BLaER1 treated with 17β-estradiol and CSF1 and Interleukin-3, amounts not matched to agents 10 nM and 100 nM (cell line): ENCODE measurements around the gene PCID2.

Source experiments
- H3K27ac ChIP-seq, 11 experiments: shearing (Covaris generic); formaldehyde crosslinking; 2 replicates each; pipeline ENCODE4 v1.8.1; 2022
- H3K27me3 ChIP-seq, 11 experiments: shearing (Covaris generic); formaldehyde crosslinking; 2 replicates each; pipeline ENCODE4 v1.8.1; 2022
- H3K36me3 ChIP-seq, 11 experiments: shearing (Covaris generic); formaldehyde crosslinking; 2 replicates each; pipeline ENCODE4 v1.8.1; 2022
- H3K4me1 ChIP-seq, 10 experiments: shearing (Covaris generic); formaldehyde crosslinking; 2 replicates each; pipeline ENCODE4 v1.8.1; 2022
- H3K4me2 ChIP-seq, 11 experiments: shearing (Covaris generic); formaldehyde crosslinking; 2 replicates each; pipeline ENCODE4 v1.8.1; 2022
- H3K4me3 ChIP-seq, 10 experiments: shearing (Covaris generic); formaldehyde crosslinking; 2 replicates each; pipeline ENCODE4 v1.8.1; 2022
- H3K9ac ChIP-seq, 11 experiments: shearing (Covaris generic); formaldehyde crosslinking; 2 replicates each; pipeline ENCODE4 v1.8.1; 2022
- H3K9me3 ChIP-seq, 11 experiments: shearing (Covaris generic); formaldehyde crosslinking; replicated peaks in 1 of 11; 2 replicates each; pipeline ENCODE4 v1.8.1; 2022
- H4K20me1 ChIP-seq, 11 experiments: shearing (Covaris generic); formaldehyde crosslinking; 2 replicates each; pipeline ENCODE4 v1.8.1; 2022
- Cebpa-rat ChIP-seq, 11 experiments: shearing (Covaris generic); IDR thresholded peaks; 2 replicates each; pipeline ENCODE4 v1.8.1; 2022

The PCID2 gene

DNA sequence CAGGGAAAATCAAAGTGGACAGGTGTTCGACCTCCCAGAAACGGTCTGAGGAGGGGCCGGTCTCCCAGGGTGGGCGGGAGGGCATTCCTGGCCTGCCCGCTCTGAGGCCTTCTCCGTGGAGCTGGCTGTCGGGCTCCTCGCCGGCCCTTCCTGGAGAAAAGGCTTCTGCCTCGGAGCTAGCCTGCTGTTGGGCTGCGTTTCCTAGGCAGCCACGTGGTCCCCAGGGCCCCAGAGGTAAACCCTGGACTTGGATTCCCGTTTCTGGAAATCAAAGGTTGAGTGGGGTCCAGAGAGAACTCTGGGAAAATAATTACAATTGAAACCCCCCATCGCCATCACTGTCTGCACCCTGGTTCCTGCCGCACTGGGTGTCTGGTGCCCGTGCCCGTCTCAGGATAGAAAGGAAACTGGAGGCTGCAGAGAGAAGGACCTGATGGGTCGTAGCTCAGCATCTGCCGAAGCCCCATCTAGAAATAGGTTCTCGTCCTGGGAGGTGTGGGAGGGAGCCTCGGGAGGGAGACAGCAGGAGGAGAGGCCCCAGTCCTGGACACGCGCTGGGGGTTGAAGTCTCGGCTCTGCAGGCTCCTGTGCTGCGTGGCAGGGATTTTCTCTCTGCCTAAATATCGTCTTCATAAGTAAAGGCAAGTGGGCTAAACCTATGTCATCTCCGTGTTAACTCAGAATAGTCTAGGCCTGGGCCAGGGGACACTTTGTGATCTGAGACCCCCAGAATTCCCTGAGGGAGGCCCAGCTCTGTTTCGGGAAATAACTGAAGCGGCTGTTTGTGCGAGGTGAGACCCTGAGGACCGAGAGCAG is 57.7 kb downstream of the PCID2 start:
- TF ChIP-seq Cebpa-rat (IDR thresholded peaks at IDR 0.05) = no peak
- Histone ChIP-seq H3K27me3 (peaks cover 0 to 26% (median 20%) of the 10 kb centered on the region in 11 experiments; a peak in 17 of 22 replicates), H3K9me3 (peaks cover 0 to 8% (median under 1%) of the 10 kb centered on the region in 11 experiments; a peak in 13 of 22 replicates), H3K27ac (no peak overlapping the region), H3K4me3 (no peak overlapping the region), H3K4me2 (no peak overlapping the region), H3K9ac (no peak overlapping the region), H3K36me3 (no peaks in the 10 kb centered on the region), H4K20me1 (no peaks in the 10 kb centered on the region; a peak in 1 of 22 replicates), H3K4me1 (peaks cover 17 to 37% (median 27%) of the 10 kb centered on the region in 10 experiments)

DNA sequence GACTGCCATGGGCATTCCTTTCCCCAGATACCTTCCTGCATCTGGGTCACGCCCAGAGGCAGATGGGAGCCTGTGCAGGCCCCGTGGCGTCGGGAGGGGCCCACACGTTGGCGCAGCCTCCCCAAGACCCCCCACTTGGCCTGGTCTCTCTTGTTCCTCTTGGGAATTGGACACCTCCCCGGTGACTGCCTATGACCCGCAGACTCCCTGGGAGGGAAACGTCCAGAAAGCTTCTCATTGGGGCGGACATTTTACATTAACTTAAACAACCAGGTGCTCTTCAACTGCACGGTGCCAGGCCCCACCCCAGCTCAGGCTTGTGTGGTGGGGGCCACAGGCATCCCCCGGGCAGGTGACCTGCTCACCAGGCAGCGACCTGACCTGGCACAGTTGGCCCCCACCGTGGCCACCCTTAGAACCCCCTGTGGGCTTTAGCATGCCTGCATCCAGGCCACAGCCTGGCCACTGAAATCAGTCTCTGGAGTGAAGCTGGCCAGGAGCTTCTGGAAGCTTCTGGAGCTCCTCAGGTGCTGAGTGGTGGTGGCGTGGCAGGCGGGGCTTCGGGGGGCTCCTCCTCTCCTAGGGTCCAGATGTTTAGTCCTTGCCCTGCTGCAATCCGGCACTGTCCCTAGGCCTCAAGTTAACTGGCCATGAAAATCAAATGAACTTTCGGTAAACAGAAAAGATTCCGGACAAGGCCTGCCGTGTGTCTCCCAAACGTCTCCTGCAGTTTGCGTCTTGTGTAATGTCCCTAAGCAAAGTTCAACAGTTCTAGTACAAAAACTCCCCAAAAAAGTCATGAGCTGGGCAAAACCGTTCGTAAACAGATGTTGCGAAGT is 58.5 kb downstream of the PCID2 start:
- Histone ChIP-seq H4K20me1 (no peaks in the 10 kb centered on the region; a peak in 1 of 22 replicates), H3K27me3 (peaks cover 0 to 26% (median 20%) of the 10 kb centered on the region in 11 experiments; a peak in 17 of 22 replicates), H3K9me3 (peaks cover 0 to 8% (median 0%) of the 10 kb centered on the region in 11 experiments; a peak in 4 of 22 replicates), H3K36me3 (no peaks in the 10 kb centered on the region), H3K4me1 (peaks cover 14 to 28% (median 22%) of the 10 kb centered on the region in 10 experiments), H3K27ac (no peak overlapping the region), H3K4me2 (no peak overlapping the region), H3K9ac (no peak overlapping the region), H3K4me3 (no peak overlapping the region)
- TF ChIP-seq Cebpa-rat (IDR thresholded peaks at IDR 0.05) = no peak

DNA sequence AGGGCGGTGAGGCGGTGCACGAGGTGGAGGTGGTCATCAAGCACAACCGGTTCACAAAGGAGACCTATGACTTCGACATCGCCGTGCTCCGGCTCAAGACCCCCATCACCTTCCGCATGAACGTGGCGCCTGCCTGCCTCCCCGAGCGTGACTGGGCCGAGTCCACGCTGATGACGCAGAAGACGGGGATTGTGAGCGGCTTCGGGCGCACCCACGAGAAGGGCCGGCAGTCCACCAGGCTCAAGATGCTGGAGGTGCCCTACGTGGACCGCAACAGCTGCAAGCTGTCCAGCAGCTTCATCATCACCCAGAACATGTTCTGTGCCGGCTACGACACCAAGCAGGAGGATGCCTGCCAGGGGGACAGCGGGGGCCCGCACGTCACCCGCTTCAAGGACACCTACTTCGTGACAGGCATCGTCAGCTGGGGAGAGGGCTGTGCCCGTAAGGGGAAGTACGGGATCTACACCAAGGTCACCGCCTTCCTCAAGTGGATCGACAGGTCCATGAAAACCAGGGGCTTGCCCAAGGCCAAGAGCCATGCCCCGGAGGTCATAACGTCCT is 59.4 kb downstream of the PCID2 start:
- TF ChIP-seq Cebpa-rat (IDR thresholded peaks at IDR 0.05) = no peak
- Histone ChIP-seq H3K36me3 (no peaks in the 10 kb centered on the region), H3K27ac (no peak overlapping the region), H3K4me1 (peaks cover 8 to 22% (median 16%) of the 10 kb centered on the region in 10 experiments), H3K4me2 (no peak overlapping the region), H3K27me3 (peaks cover 0 to 26% (median 20%) of the 10 kb centered on the region in 11 experiments; a peak in 17 of 22 replicates), H3K9ac (no peak overlapping the region), H3K9me3 (peaks cover 0 to 8% (median 0%) of the 10 kb centered on the region in 11 experiments; a peak in 4 of 22 replicates), H4K20me1 (no peaks in the 10 kb centered on the region; a peak in 1 of 22 replicates), H3K4me3 (no peak overlapping the region)

DNA sequence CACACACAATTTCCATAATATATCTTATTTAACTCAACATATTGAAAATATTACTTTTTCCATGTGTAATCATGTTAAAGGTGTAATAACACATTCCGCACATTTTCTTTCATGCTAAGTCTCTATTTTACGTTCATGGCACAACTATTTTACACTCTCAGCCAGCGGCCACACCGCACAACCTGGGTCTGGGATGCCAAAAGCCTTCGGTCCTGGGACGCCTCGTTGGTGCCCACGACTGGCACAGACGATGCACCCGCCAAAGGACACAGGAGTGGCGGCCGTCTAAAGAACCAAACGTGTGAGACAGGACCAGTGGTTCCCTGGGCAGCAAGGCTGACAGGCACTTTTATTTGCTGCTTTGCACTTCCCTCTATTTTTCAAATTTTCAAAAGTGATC is 60.1 kb downstream of the PCID2 start:
- Histone ChIP-seq H3K9ac (no peak overlapping the region), H3K9me3 (peaks cover 0 to 8% (median 0%) of the 10 kb centered on the region in 11 experiments; a peak in 4 of 22 replicates), H3K4me1 (peaks cover 6 to 19% (median 13%) of the 10 kb centered on the region in 10 experiments), H4K20me1 (no peaks in the 10 kb centered on the region; a peak in 1 of 22 replicates), H3K4me2 (no peak overlapping the region), H3K27me3 (peaks cover 0 to 23% (median 18%) of the 10 kb centered on the region in 11 experiments; a peak in 17 of 22 replicates), H3K36me3 (no peaks in the 10 kb centered on the region), H3K4me3 (no peak overlapping the region), H3K27ac (no peak overlapping the region)
- TF ChIP-seq Cebpa-rat (IDR thresholded peaks at IDR 0.05) = no peak

DNA sequence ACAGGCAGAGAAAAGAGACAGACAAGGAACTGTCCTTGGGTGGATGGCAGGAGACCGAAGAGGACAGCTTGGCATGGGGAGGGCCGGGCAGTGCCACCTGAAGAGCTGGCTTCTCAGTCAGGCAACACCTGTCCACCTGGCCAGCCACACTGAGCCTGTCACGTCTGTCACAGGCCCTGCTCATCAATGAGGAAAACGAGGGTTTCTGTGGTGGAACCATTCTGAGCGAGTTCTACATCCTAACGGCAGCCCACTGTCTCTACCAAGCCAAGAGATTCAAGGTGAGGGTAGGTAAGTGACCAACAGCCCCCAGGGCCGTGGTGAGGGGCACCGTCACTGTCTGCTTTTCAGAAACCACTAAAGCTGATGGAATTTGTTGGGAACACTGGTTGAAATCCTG is 61.3 kb downstream of the PCID2 start:
- peaks cover 0 to 8% (median 0%) of the 10 kb centered on the region in 11 experiments; a peak in 4 of 22 replicates for H3K9me3 ChIP-seq
- H3K4me2 ChIP-seq = no peak overlapping the region
- no peak overlapping the region for H3K27ac ChIP-seq
- no peak for TF ChIP-seq Cebpa-rat (IDR thresholded peaks at IDR 0.05)
- H3K27me3 ChIP-seq = peaks cover 0 to 11% (median 7%) of the 10 kb centered on the region in 11 experiments; a peak in 13 of 22 replicates
- H3K36me3 ChIP-seq = no peaks in the 10 kb centered on the region
- no peaks in the 10 kb centered on the region; a peak in 1 of 22 replicates for H4K20me1 ChIP-seq
- peaks cover 0 to 7% (median 5%) of the 10 kb centered on the region in 10 experiments; a peak in 9 of 20 replicates for H3K4me1 ChIP-seq
- H3K4me3 ChIP-seq = no peak overlapping the region
- H3K9ac ChIP-seq = no peak overlapping the region

DNA sequence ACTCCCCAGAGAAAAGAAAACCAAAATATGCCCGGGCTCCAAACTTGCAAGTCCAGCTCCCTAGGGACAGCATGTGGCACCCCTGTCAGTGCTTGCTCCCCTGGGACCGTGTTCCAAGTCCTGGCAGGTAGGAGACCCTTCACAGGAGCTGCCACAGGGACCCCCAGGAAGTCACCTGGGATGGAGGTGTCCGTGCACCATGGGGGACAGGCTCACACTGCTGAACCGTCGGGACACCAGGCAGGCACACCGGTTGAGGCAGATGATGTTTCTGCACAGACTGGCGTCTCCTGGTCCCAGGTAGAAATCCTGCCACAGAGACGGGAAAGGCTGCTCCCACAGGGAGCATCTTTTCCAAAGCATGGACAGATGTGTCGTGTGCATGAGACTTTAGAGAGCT is 61.7 kb downstream of the PCID2 start:
- Histone ChIP-seq H3K9ac (no peak overlapping the region), H3K9me3 (peaks cover 0 to 8% (median 0%) of the 10 kb centered on the region in 11 experiments; a peak in 4 of 22 replicates), H3K4me3 (no peak overlapping the region), H3K4me1 (peaks cover 0 to 6% (median 2%) of the 10 kb centered on the region in 10 experiments; a peak in 9 of 20 replicates), H4K20me1 (no peaks in the 10 kb centered on the region; a peak in 1 of 22 replicates), H3K4me2 (peak overlapping the region in 4 of 11 experiments; percentile 2 to 16 (median 13); a peak in 1 of 22 replicates), H3K36me3 (no peaks in the 10 kb centered on the region), H3K27ac (no peak overlapping the region), H3K27me3 (peaks cover 0 to 7% (median 2%) of the 10 kb centered on the region in 11 experiments; a peak in 13 of 22 replicates)
- no peak for TF ChIP-seq Cebpa-rat (IDR thresholded peaks at IDR 0.05)

DNA sequence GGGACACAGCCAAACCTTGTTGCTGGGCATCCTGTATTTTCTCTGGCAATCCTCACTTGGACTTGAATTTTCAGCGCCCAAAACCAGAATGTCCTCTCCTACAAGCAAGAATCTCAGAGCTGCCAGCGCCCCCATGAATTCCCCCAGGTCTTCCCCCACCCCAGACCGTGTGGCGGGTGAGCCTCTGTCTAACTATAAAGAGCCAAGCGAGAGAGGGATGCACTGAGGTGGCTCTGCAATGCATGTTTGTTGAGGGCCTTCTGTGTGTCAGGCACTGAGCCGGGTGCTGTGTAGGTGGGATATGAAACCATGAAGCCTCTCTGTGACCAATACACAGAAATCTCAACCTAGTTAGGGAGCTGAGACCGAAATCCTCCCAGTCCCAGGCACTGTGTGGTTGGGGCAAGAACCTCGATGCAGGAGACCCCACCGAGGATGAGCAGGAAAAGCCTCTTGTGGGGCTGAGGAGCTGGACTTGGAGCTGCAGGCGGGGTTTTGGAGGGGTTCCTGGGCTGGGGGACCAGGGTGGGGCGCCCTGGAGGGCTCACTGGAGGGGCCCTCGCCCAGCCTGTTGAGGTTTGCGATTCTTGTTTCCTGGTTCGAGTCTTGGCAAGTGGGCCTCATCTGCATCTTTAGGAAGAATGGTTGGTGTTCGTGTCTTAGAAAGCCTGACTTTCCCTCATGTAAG is 62.4 kb downstream of the PCID2 start:
- Histone ChIP-seq H3K9me3 (peaks cover 0 to 8% (median 0%) of the 10 kb centered on the region in 11 experiments; a peak in 4 of 22 replicates), H3K36me3 (no peaks in the 10 kb centered on the region), H3K4me1 (peaks cover 0 to 6% (median 0%) of the 10 kb centered on the region in 10 experiments; a peak in 2 of 20 replicates), H3K27ac (no peak overlapping the region), H3K9ac (no peak overlapping the region), H3K27me3 (0 out of 22 replicates have a peak, but pooled peaks cover 0 to 3% (median 0%) of the 10 kb centered on the region in 11 experiments), H4K20me1 (no peaks in the 10 kb centered on the region; a peak in 1 of 22 replicates), H3K4me2 (peak overlapping the region in 3 of 11 experiments; percentile 2 to 16 (median 15); a peak in 1 of 22 replicates), H3K4me3 (no peak overlapping the region)
- no peak for TF ChIP-seq Cebpa-rat (IDR thresholded peaks at IDR 0.05)

DNA sequence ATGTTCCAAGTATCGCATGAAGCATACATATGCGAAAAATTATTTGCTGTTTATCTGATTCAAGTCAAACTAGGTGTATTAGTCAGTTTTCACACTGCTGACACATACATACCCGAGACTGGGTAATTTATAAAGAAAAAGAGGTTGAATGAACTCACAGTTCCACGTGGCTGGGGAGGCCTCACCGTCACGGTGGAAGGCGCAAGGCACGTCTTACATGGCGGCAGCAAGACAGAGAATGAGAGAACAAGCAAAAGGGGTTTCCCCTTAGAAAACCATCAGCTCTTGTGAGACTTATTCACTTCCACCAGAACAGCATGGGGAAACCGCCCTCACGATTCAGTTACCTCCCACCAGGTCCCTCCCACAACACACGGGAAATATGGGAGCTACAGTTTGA is 63.0 kb downstream of the PCID2 start:
- Histone ChIP-seq H4K20me1 (no peaks in the 10 kb centered on the region; a peak in 1 of 22 replicates), H3K4me3 (no peak overlapping the region), H3K9ac (no peak overlapping the region), H3K9me3 (peaks cover 0 to 8% (median 0%) of the 10 kb centered on the region in 11 experiments; a peak in 4 of 22 replicates), H3K4me2 (no peak overlapping the region), H3K36me3 (no peaks in the 10 kb centered on the region), H3K27ac (no peak overlapping the region), H3K4me1 (peaks cover 0 to 6% (median 0%) of the 10 kb centered on the region in 10 experiments; a peak in 2 of 20 replicates), H3K27me3 (no peaks in the 10 kb centered on the region)
- TF ChIP-seq Cebpa-rat (IDR thresholded peaks at IDR 0.05) = no peak
